GM21423 (cell line): Measurements from ENCODE around the gene IRS1.

Source experiments
- ATAC-seq: cut with Tn5 transposase; IDR thresholded peaks from one replicate; pipeline ENCODE4 v1.9.1; 2021; ENCODE audit warnings: mild to moderate bottlenecking, moderate library complexity; ENCODE audit not compliant: unreplicated experiment

IRS1 gene

GRCh38 chr2:226792155-226792881, 7.3 kb downstream of the IRS1 start:
- ATAC-seq = no peak

- peak; percentile 97 for ATAC-seq
Observed at GRCh38 chr2:226791487-226792081, 8.0 kb downstream of the IRS1 start.

GRCh38 chr2:226791056-226791486, 8.5 kb downstream of the IRS1 start:
- peak; percentile 64 for ATAC-seq

- ATAC-seq = no peak
Observed at GRCh38 chr2:226790431-226790830, 9.2 kb downstream of the IRS1 start.

- no peak for ATAC-seq
Observed at GRCh38 chr2:226790011-226790410, 9.6 kb downstream of the IRS1 start.

GRCh38 chr2:226788881-226789490, 10.6 kb downstream of the IRS1 start:
- no peak for ATAC-seq

GRCh38 chr2:226788064-226788463, 11.6 kb downstream of the IRS1 start:
- ATAC-seq = no peak

- no peak for ATAC-seq
Observed at GRCh38 chr2:226783885-226784284, 15.7 kb downstream of the IRS1 start.

GRCh38 chr2:226782092-226782713, 17.4 kb downstream of the IRS1 start:
- no peak for ATAC-seq

GRCh38 chr2:226780431-226780830, 19.2 kb downstream of the IRS1 start:
- no peak for ATAC-seq

GRCh38 chr2:226777611-226778010, 22.0 kb downstream of the IRS1 start:
- no peak for ATAC-seq

GRCh38 chr2:226776104-226776503, 23.5 kb downstream of the IRS1 start:
- no peak for ATAC-seq

- ATAC-seq = no peak
Observed at GRCh38 chr2:226775032-226775509, 24.5 kb downstream of the IRS1 start.

- ATAC-seq = peak; percentile 10
Observed at GRCh38 chr2:226773291-226773690, 26.3 kb downstream of the IRS1 start.

GRCh38 chr2:226772389-226773179, 27.0 kb downstream of the IRS1 start:
- ATAC-seq = peak; percentile 98

- ATAC-seq = no peak
Observed at GRCh38 chr2:226771067-226771466, 28.6 kb downstream of the IRS1 start.

- no peak for ATAC-seq
Observed at GRCh38 chr2:226767056-226767813, 32.4 kb downstream of the IRS1 start.

- ATAC-seq = no peak
Observed at GRCh38 chr2:226766352-226767055, 33.1 kb downstream of the IRS1 start.

- no peak for ATAC-seq
Observed at GRCh38 chr2:226763320-226763719, 36.3 kb downstream of the IRS1 start.
